AG04449 (cell line): Measurements from ENCODE around the gene MAN1B1.

ENCODE experiments used
- CTCF ChIA-PET: fragments of 350-600 bp; formaldehyde crosslinking; extraction: SDS; loops from one replicate; lab custom pipeline; 2021; ENCODE audit warnings: antibody characterized with exemption; lab: Yijun Ruan, JAX
- POLR2A ChIA-PET: fragments of 400-600, 350-600 bp; formaldehyde crosslinking; extraction: SDS; loops from one replicate; lab custom pipeline; 2020; ENCODE audit warnings: antibody characterized with exemption, inconsistent platforms; lab: Yijun Ruan, JAX
- DNase-seq: peaks from one replicate; pipeline ENCODE4 v3.0.0-alpha.2; 2010; ENCODE audit warnings: low read depth, low spot score
- H3K4me3 ChIP-seq: 2 replicates; pipeline ENCODE4 v1.5.1; 2011; ENCODE audit warnings: low read depth, mild to moderate bottlenecking, control low read depth, low read length
- TF ChIP-seq, protein P1 (sequence below): IDR thresholded peaks from one replicate; pipeline ENCODE4 v1.5.1; 2011; ENCODE audit warnings: mild to moderate bottlenecking, moderate library complexity, low read length, control low read depth, inconsistent platforms; ENCODE audit not compliant: insufficient read depth; ENCODE audit errors: missing control alignments

Gene MAN1B1

DNA sequence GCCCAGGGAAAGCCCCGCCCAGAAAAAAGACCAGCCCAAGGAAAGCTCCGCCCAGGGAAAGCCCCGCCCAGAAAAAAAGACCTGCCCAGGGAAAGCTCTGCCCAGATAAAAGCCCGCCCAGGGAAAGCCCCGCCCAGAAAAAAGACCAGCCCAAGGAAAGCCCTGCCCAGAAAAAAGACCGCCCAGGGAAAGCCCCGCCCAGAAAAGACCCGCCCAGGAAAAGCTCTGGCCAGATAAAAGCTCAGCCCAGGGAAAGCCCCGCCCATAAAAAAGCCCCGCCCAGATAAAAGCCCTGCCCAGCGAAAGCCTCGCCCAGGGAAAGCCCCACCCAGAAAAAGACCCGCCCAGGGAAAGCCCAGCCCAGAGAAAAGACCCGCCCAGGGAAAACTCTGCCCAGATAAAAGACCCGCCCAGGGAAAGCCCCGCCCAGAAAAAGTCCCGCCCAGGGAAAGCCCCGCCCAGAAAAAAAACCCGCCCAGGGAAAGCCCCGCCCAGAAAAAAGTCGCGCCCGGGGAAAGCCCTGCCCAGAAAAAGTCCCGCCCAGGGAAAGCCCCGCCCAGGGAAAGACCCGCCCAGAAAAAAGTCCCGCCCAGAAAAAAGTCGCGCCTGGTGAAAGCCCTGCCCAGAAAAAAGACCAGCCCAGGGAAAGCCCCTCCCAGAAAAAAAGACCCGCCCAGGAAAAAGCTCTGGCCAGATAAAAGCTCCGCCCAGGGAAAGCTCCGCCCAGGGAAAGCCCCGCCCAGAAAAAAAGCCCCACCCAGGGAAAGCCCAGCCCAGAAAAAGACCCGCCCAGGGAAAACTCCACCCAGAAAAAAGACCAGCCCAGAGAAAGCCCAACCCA lies 64.1 kb downstream of the MAN1B1 start:
- ChIA-PET CTCF (interaction anchor here (1.3 to 1.9 kb wide), 3 partner anchors 20 to 87 kb away, joined by 3 to 4 read pairs (median 4); partner anchors contain the start of gene TMEM210), POLR2A (no interaction called here)
- no peak overlapping the region for H3K4me3 ChIP-seq
- TF ChIP-seq, protein P1, sequence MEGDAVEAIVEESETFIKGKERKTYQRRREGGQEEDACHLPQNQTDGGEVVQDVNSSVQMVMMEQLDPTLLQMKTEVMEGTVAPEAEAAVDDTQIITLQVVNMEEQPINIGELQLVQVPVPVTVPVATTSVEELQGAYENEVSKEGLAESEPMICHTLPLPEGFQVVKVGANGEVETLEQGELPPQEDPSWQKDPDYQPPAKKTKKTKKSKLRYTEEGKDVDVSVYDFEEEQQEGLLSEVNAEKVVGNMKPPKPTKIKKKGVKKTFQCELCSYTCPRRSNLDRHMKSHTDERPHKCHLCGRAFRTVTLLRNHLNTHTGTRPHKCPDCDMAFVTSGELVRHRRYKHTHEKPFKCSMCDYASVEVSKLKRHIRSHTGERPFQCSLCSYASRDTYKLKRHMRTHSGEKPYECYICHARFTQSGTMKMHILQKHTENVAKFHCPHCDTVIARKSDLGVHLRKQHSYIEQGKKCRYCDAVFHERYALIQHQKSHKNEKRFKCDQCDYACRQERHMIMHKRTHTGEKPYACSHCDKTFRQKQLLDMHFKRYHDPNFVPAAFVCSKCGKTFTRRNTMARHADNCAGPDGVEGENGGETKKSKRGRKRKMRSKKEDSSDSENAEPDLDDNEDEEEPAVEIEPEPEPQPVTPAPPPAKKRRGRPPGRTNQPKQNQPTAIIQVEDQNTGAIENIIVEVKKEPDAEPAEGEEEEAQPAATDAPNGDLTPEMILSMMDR = no peak
- no peak for DNase-seq

DNA sequence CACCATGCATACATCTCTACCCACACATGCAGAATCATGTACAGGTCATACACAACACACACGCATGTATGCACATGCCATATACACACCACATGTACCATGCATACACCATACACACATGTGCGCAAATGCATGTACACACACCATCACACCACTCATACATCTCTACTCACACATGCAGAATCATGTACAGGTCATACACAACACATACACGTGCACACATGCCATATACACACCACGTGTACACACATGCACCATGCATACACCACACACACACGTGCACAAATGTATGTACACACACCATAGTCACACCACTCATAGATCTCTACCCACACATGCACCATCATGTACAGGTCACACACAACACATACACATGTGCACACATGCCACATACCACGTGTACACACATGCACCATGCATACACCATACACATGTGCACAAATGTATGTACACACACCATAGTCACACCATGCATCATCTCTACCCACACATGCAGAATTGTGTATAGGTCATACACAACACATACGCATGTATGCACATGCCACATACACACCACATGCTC lies 66.1 kb downstream of the MAN1B1 start:
- DNase-seq = no peak
- CTCF ChIA-PET = no interaction called here
- TF ChIP-seq, protein P1 = no peak
- POLR2A ChIA-PET = no interaction called here
- H3K4me3 ChIP-seq = no peak overlapping the region

DNA sequence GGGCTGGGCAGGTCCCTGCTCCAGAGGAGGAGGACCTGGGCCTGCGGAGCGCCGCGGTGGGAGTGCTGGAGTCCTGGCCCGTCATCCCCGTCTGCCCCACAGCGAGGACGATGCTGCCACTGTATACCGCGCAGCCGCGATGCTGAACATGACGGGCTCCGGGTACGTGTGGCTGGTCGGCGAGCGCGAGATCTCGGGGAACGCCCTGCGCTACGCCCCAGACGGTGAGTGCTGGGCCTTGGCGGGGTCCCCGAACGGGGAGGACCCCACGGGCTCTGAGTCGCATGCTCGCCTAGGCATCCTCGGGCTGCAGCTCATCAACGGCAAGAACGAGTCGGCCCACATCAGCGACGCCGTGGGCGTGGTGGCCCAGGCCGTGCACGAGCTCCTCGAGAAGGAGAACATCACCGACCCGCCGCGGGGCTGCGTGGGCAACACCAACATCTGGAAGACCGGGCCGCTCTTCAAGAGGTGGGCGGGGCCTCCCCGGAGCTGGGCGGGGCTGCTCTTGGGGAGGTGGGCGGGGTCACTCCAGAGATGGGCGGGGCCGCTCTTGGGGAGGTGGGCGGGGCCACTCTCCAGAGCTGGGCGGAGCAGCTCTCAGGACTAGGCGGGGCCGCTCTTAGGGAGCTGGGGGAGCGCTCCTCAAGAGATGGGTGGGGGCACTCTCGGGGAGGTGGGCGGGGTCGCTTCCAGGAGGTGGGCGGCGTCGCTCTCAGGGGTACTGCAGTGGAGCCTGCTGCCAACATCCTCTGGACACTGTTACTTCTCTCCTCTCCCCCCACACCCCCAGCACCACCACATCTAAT lies 70.0 kb downstream of the MAN1B1 start:
- DNase-seq = no peak
- ChIA-PET CTCF (interaction anchor here (0.8 kb wide), 1 partner anchor 80 kb away, joined by 4 read pairs; no protein-coding TSS in a partner anchor), POLR2A (interaction anchor here (1.2 to 1.7 kb wide), 2 partner anchors 9 to 84 kb away, joined by 3 to 4 read pairs; partner anchors contain the start of gene TUBB4B)
- TF ChIP-seq, protein P1 = no peak
- H3K4me3 ChIP-seq = peak overlapping the region; percentile 50

DNA sequence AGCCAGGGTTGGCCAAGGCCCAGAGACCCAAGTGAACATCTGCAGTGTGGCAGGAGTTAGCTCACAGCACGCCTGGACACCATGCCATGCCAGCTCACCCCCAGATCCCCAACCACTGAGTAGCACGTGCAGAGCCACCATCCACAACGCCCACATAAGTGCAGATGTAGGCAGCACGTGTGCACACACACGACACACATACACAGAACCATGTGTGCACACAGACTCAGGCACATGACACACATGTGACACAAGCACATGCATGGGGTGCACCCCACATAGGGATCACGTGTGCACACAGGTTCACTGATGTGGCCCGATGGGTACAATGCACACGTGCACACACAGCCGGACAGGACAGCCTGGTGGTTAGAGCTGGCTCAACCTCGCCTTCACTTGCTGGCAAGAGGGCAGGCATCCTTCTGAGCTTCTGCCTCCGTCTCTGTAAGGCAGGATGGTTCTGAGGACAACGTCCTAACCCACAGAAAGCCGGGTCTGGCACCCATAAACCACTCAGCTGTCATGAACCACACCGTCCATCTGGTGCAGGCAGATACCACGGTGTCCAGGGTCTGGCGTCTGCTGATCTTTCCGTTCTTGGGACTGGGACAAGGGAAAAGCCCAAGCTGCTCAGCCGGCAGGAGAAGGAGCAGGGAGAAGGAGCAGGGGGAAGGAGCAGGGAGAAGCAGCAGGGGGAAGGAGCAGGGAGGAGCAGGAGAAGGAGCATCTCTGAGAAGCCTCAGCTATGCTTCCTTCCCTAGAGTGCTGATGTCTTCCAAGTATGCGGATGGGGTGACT lies 71.0 kb downstream of the MAN1B1 start:
- TF ChIP-seq, protein P1 = no peak
- CTCF ChIA-PET = no interaction called here

DNA sequence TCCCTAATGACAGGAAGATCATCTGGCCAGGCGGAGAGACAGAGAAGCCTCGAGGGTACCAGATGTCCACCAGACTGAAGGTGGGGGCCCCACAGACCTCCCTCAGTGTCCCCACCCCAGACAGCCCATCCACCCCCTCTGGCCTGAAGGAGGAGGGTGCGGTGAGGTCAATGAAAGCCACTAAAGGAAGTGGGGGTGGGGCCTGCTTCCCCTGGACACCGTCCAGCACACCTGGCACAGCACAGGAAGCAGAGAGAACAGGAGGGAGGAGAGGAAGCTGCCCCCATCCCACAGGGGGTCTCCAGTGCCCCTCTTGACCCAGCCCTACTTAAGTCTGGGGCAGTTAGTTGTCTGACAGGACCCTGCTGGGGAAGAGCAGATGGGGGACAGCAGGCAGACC lies 71.8 kb downstream of the MAN1B1 start:
- CTCF ChIA-PET = no interaction called here
- DNase-seq = no peak
- TF ChIP-seq, protein P1 = no peak
- H3K4me3 ChIP-seq = no peak overlapping the region
- POLR2A ChIA-PET = no interaction called here

More for the DNA sequence above, 71.0 kb downstream of the MAN1B1 start:
- H3K4me3 ChIP-seq = no peak overlapping the region
- POLR2A ChIA-PET = interaction anchor here (1.2 to 1.7 kb wide), 2 partner anchors 8 to 83 kb away, joined by 3 to 4 read pairs; partner anchors contain the start of gene TUBB4B
- no peak for DNase-seq
